HG03439 (cell line): Measurements from ENCODE around the gene POPDC3.
"Not testable (repeated sequence)": the region's sequence is repeated elsewhere in the genome, so short reads cannot be mapped to it uniquely, and the experiment has no call there.

Experiments used
- ATAC-seq: cut with Tn5 transposase; IDR thresholded peaks from one replicate; pipeline ENCODE4 v1.9.1; 2021; ENCODE audit warnings: mild to moderate bottlenecking, moderate library complexity; ENCODE audit not compliant: unreplicated experiment

The POPDC3 gene, protein sequence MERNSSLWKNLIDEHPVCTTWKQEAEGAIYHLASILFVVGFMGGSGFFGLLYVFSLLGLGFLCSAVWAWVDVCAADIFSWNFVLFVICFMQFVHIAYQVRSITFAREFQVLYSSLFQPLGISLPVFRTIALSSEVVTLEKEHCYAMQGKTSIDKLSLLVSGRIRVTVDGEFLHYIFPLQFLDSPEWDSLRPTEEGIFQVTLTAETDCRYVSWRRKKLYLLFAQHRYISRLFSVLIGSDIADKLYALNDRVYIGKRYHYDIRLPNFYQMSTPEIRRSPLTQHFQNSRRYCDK

DNA sequence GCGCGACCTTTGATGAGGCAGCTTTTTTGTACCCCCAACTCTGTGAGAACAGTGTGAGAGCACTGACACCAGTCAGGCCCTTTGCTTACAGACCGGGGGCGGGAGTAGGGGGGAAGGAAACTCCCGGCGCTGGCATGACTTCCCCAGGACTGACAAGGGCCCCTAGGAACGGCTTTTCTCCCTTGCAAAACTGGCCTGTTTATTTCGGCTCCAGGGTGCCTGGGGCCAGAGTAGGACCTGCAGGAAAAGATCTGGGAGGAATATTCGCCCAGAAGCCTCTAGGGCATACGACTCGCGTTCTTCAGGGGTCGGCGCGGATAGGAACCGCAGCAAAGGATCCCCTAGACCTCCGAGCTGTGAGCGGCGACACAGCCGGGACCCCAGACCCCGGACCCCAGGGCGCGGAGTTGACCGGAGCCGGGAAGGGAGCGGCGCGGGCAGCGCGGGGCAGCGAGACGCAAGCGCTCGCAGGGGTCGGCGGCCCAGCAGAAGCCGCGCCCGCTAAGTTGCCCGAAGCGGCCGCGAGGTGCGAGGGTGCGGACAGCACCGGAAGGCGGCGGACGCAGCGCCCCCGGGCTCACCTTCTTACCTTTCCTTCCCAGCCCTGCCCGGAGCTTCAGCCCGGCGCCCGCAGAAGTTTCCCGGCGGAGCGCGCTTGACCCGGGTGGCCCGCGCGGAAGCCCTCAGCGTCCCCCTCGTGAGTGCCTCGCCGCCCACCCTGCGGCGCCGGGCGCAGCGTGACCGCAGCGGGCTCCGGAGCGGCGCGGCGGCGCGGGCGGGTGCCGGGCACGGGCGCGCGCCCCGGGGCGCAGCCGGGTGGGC, at the start of gene POPDC3:
Gene POPDC3, minus strand, starts transcription at position 771 of the 822 bp plus-strand sequence. CDS start 18,105 bp downstream, outside the sequence.
- no peak for ATAC-seq

DNA sequence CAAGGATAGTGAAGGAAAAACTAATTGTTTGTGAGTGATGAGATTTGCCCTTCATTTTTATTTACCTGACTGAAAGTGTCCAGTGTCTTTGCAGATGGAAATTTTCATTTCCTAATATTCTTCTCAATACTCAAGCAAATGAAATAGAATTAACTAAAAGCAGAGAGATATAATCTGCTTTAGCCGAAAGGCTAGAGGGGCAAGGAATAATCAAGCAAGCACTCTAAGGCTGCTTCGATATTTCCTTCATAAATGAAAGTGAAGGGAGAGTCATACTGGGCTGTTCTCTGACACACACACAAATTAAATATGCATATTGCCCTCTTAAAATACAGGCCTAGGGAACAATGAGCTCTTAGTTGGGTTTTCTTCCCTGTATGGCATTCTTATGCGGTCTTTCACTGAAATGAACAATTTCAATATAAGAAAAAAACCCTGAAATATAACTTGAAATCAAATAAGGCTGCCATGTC, 47.5 kb upstream of the POPDC3 start:
- ATAC-seq: no peak

DNA sequence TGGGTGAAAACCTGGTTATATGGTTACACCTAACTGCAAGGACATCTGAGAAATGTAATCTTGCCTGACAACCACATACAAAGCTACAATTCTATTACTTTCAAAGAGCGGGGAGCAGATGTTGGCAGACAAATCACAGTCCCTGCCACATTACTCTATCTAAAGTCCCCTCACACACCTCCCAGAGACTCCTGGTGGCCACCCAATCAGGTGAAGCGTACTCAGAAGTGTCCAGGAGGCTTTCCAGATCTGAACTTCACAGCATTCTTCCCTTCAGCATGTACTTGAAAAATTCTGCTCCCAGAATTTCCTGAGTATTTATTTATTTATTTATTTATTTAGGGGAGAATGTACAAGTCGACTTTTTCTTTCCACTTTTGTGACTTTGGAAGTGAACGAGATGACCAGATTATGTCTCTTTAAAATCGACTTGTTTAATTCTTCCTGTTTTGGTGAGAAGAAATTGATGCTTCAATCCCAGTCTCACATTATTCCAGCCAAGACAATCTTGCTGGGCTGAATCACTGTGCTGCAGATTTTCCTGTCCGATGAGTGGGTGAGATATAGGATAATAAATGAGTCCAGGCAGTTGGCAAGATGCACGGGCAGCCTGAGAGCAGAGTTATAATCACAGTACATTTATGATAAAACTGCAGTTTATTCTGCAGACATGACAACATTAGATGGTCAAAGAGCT, 46.9 kb upstream of the POPDC3 start:
- ATAC-seq: no peak

DNA sequence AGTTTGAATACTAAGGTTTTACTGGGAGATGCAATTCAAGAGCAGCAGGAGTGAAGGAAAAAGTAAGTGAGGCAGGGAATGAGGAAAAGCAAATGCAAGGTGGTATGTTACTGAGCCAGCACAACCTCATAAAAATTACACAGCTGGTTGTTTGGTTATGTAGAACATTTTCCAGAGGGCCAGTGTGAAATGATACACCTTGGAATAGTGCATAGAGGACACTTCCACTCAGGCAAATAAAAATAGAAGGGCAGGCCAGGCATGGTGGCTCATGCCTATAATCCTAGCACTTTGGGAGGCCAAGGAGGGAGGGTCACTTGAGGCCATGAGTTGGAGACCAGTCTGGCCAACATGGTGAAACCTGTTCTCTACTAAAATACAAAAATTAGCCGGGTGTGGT, 43.4 kb upstream of the POPDC3 start:
- no peak for ATAC-seq

DNA sequence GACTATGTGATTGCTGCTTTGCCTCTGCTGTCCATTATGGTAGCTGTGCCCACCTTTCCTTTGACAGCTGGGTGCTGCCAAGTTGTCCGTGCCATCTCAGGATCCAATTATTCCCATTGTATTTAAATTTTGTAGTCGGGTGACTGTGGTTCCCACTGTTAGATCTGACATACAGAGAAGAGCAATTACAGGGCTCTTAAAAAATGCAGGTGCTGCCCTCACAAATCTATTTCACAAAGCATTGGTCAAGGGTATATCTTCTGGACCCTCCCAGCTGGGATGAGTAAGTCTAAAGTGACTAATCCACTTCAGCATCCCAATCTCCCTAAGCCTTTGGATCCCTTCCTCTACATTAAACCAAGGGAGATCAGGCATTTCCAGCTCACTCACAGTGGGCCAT, 41.4 kb upstream of the POPDC3 start:
- ATAC-seq: not testable (repeated sequence)

DNA sequence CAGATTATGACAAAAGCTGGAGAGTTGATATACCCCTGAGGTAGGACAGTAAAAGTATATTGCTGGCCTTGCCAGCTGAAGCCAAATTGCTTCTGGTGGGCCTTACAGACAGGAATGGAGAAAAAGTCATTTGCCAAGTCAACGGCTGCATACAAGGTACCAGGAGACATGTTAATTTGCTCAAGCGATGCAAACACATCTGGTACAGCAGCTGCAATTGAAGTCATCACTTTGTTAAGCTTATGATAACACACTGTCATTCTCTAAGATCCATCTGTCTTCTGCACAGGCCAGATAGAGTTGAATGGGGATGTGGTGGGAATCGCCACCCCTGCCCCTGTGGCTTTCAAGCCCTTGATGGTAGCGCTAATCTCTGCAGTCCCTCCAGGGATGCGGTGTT, 40.4 kb upstream of the POPDC3 start:
- no peak for ATAC-seq

DNA sequence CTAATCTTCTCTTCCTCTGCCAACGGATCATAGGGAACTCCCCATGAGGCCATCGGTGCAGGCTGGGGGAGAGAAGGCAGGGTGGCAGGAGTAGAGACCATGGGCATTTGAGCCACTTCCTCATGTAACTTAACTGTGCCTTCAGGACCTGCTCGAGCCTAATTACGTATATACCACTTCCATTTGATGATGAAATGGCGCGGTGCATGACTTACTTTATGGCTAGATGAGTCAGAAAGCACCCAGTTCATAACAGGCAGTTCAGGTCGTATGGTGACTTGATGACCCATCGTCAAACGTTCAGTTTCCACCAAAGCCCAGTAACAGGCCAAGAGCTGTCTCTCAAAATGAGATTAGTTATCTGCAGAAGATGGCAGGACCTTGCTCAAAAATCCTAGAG, 39.4 kb upstream of the POPDC3 start:
- ATAC-seq: not testable (repeated sequence)

DNA sequence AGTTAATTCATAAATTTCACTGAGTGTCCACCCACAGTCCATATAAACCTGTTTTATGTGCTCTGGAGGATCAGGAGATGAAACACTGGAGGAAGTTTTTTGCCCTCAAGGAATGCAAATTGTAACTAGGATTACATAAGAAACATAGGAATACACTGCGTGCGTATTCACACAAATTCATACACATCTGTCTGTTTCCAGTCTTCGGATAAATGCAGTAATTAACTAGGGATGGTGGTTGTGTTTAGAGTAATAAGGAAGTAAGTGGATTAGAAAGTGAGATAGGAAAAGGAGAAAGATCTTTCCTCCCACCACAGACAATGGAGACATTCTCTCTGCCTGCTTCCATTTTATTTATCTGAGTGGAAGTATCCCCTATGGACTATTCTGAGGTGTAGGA, 35.7 kb upstream of the POPDC3 start:
- ATAC-seq: no peak

DNA sequence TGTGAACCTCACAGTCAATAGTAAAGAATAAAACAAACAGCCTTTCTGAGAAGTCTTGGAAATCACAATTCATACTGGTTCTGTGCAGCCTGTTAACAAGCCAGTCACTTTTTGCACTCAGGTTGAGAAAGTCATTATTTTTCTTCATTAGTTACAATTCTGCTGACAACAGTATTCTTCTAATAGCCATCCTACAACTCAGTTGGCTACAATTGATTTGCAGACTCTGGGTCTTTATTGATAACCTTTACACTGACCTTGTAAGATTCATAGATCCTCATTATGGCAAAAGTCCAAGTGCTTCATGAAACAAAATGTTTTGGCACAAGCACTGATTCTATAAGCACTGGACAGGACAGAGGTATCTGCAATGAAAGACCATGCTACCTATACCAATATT, 34.9 kb upstream of the POPDC3 start:
- no peak for ATAC-seq

DNA sequence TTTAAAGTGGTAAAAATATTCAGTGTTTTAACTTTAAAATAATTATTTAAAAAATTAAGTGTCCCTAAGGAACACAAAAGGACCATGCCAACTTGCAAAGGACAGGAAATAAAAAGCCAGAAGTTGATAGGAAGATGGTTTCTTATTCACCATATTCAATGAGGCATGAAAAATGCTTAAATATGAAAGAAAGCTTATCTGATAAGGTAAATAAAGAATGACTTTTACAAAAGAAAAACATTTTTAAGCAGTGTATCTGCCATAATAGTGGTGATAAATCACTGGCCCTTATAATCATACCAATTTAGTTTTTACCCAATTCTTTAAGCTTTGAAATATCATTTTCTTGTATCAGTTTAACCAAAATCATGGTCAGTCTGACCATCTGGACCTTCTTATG, 33.5 kb upstream of the POPDC3 start:
- ATAC-seq: no peak

DNA sequence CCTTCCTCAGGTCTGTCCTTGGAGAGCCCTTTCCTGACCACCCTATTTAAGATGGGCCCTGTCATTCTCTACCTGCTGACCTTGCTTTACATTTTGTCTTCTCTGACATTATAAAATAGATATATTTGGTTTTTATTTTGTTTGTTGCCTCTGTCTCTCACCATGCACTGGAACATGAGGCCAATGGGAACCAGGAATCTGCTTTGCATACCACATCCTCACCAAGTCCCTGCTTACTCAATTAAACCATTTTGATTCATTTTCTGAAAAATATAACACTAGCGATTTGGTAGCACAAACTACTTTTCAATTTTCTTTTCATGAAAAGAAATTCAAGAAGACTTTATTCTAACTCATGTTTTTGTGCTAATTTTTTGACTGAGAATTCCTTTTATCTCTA, 32.8 kb upstream of the POPDC3 start:
- ATAC-seq: no peak

DNA sequence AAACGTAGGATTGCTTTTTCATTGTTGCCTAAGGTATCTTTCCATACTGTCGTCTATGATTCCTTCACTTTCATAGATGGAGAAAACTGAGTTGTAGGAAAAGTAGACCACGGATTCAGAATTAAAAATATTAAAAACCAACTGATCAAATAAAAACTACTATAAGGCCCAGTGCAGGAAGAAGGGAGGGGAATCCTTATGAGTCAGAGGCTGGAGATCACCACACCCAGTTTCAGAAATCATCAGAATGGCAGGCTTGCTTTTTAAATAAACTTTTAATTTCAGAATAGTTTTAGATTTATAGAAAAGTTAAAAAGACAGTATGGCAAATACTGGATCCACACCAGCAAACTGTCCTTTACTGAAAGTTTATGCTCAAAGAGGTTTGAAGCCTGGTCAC, 32.0 kb upstream of the POPDC3 start:
- ATAC-seq: no peak

DNA sequence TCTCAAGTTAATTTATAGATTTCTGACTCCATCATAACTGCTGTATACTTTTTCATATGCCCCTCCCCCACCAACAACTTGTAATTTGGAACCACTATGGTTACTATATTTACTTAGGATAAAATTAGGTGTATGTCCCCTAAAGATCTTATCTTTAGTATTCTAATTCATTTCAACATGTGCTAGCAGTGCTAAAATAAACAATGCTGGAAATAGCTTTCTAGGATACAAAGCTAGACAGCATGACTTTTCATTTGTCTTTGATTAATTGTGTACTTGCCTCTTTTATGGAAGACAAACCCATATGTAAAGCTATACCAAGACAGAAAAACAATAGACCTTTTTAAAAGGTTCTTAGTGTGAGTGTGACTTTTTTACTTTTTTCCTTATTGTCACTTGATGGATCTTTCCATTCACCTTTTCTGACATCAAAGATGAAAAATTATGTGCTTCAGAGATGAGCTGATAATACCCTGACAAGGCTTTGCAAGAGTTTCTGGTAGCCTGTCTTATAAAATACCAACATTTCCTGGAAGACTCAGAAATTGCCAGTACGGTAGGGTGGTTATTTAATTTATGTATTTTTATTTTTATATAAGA, 31.2 kb upstream of the POPDC3 start:
- no peak for ATAC-seq

DNA sequence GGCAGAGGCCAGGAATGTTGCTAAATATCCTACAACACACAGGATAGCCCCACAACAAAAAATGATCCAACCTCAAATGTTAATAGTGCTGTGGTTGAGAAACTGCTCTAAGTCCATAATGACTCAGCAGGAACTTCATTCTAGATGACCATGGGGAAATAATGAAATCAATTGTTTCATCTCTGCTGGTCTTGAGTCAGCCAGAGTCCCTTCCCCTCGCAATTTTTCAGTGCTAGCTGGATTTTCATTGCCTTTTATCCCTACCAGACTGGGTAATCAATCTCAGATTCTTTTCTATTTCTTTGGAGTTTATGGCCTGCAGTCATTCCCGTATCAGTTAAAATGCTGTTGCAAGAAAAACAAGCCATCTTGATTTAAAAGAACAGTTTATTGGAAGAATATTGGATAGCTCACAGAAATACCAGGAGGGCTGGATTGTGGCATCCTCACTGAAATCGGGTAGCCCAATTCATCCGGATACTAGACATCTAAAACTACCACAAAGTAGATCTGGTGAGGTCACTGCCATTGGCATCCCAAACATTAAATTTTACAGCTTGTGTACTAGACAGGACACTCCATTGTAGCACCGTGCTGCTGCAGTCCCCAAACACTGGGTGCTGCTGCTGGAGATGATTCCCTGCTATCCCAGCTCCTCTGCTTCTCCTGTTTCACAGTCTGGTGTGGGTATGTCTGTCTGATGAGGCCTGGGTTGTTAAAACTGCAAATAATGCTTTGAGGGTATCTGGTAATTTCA, 30.3 kb upstream of the POPDC3 start:
- no peak for ATAC-seq

DNA sequence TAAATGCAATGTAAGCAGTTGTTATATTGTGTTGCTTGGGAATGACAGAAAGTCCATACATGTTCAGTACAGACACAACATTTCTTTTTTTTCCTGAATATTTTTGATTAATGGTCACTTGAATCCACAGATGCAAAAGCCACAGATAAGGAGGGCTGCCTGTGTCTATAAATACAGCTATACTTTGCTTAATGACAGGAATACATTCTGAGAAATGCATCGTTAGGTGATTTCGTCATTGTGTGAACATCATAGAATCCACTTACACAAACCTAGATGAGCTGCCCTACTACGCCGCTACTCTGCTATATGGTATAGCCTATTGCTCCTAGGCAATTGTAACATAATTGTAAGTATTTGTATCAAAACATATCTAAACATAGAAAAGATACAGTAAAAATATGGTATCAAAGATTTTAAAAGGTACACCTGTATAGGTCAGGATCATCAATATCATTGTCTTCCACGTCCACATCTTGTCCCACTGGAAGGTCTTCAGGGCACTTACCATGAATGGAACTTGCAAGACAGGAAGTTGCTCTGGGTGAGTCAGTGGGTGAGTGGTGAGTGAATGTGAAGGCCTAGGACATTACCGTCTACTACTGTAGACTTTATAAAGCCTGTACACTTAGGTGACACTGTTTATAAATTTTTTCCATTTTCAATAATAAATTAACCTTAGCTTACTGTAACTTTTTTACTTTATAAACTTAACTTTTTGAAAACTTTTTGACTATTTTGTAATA, 27.9 kb upstream of the POPDC3 start:
- ATAC-seq: no peak

DNA sequence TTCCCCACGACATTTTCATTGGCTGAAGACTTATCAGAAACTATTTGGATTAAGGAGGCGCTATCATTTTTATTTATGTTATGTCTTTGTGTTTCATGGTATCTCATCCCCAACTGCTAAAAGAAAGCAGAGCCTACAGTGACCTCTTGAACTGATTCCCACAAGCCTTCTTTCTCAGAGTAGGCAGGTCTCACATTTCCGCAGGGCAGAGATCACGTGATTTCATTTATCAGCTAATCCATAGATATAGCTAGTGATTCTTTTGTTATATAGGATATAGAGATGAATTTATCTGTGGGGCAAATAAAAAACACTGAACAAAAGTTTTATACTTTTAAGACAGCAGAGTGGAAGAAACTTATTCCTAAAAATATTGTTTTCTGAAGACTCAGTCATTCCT, 25.0 kb upstream of the POPDC3 start:
- no peak for ATAC-seq

DNA sequence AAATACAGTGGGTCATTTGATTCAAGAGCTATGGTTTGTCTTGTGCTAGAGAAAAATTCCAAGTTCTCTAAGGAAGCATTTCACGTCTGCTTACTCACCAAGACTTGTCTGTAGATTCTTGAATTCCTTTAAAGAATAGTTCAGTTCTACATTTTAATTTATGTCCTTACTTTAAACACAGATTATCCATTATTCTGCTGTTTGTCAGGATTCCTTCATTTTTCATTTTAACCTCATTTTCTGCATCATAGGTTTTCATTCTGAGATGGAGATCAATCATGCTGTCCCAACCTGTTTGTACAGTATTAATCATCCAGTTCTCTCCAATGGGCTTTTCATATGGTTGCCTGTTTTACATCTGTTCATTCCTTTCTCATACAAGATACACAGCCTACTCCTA, 24.5 kb upstream of the POPDC3 start:
- ATAC-seq: no peak

DNA sequence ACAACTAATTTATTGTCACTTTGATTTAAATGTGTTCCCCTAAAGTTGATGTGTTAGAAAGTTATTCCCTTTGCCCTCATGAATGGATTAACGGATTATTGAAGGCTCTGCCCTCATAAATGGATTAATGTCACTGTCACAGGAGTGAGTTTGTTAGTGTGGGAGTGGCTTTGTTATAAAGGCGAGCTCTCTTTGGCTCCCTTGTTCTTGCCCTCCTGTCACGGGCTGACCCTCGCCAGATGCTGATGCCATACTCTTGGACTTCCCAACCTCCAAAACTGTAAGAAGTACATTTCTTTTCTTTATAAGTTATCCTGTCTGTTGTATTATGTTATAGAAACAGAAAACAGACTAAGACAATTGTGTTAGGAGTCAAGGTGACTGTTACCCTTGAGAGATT, 22.7 kb upstream of the POPDC3 start:
- no peak for ATAC-seq

DNA sequence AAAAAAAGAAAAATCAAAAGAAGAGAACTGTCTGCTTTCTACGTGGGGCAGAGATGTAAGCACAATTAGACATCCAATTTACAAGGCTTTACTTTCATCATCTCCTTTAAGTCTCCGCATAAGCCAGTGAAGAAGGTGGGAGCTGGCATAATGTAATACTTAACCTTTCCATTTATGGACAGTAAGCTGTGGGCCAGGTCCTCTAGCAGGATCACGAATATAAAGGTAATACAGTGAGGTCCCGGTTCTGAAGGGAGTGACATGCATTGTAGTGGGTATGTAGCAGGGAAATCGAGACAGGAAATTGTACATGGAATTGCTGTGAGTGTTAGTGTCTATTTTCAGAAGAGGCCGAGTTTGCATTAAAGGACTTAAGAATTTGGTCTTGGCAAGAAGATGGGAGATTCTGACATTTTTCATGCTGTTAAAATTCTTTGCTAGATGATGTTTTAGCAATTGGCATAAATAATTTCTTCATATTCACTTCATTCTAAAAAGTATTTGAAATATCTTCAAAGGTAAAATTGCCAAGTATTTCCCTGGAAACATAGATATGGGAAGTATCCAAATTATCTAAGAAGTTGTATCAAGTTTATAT, 20.4 kb upstream of the POPDC3 start:
- no peak for ATAC-seq
